Chondrocyte (in vitro differentiated cells): ENCODE data around the gene TMC2. TPM values are rescaled to one million over a fixed set of nuclear protein-coding genes. Genes with fewer than 3 reads are reported as not detected.

ENCODE experiments used
- DNase-seq: peaks from one replicate; pipeline ENCODE4 v3.0.0; 2021; ENCODE audit warnings: mixed read lengths, low spot score
- H3K27ac Mint-ChIP-seq: one replicate; pipeline ENCODE4 v1.8.0; 2021; ENCODE audit warnings: mild to moderate bottlenecking, moderate library complexity, mixed read lengths; ENCODE audit not compliant: unreplicated experiment
- H3K27me3 Mint-ChIP-seq: 2 replicates; pipeline ENCODE4 v1.8.0; 2021; ENCODE audit warnings: low read depth, mixed read lengths
- H3K36me3 Mint-ChIP-seq: 2 replicates; pipeline ENCODE4 v1.8.0; 2021; ENCODE audit warnings: low read depth, mixed read lengths
- H3K4me1 Mint-ChIP-seq: 2 replicates; pipeline ENCODE4 v1.8.0; 2021; ENCODE audit warnings: low read depth, mild to moderate bottlenecking, mixed read lengths
- H3K4me3 Mint-ChIP-seq: one replicate; pipeline ENCODE4 v1.8.0; 2021; ENCODE audit warnings: mild to moderate bottlenecking, moderate library complexity, mixed read lengths; ENCODE audit not compliant: unreplicated experiment
- H3K9me3 Mint-ChIP-seq: 2 replicates; pipeline ENCODE4 v1.8.0; 2021; ENCODE audit warnings: low read depth, mixed read lengths
- total RNA-seq: library from RNA; stranded (reverse); gene quantifications from 3 replicates; pipeline ENCODE4 v1.2.1, GENCODE V29; 2021
- TF ChIP-seq, protein P1 (sequence below): fragments of 200-600 bp; sonication (generic); IDR thresholded peaks from 2 replicates; pipeline ENCODE4 v1.5.0; 2021; ENCODE audit warnings: antibody characterized with exemption, mild to moderate bottlenecking, moderate library complexity

The TMC2 gene
- total RNA-seq, 1 donor from 2014 or later = not detected

DNA sequence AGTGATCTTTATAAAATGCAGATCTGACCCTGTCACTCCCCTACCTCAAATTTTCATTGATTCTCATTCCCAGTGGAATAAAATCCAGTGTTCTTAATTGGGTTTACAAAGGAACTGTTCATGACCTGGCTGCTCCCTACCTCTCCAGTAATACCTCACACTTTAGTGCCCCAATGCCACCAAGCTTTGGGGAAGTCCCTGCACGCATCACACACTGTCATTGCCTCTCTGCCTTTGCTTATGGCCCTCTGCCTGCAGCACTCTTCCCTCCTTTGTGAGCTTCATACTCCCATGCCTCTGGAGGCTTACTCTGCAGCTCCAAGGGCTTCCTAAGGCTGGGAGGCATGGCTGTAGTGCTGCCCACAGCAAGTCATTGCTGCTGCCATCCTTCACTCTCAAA lies 57.4 kb downstream of the TMC2 start:
- Mint-ChIP-seq H3K9me3 (no peaks in the 10 kb centered on the region), H3K36me3 (no peaks in the 10 kb centered on the region), H3K27me3 (peaks cover 19% of the 10 kb centered on the region), H3K4me1 (no peaks in the 10 kb centered on the region), H3K27ac (no peak overlapping the region), H3K4me3 (no peak overlapping the region)
- TF ChIP-seq, protein P1, sequence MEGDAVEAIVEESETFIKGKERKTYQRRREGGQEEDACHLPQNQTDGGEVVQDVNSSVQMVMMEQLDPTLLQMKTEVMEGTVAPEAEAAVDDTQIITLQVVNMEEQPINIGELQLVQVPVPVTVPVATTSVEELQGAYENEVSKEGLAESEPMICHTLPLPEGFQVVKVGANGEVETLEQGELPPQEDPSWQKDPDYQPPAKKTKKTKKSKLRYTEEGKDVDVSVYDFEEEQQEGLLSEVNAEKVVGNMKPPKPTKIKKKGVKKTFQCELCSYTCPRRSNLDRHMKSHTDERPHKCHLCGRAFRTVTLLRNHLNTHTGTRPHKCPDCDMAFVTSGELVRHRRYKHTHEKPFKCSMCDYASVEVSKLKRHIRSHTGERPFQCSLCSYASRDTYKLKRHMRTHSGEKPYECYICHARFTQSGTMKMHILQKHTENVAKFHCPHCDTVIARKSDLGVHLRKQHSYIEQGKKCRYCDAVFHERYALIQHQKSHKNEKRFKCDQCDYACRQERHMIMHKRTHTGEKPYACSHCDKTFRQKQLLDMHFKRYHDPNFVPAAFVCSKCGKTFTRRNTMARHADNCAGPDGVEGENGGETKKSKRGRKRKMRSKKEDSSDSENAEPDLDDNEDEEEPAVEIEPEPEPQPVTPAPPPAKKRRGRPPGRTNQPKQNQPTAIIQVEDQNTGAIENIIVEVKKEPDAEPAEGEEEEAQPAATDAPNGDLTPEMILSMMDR = no peak
- no peak for DNase-seq

DNA sequence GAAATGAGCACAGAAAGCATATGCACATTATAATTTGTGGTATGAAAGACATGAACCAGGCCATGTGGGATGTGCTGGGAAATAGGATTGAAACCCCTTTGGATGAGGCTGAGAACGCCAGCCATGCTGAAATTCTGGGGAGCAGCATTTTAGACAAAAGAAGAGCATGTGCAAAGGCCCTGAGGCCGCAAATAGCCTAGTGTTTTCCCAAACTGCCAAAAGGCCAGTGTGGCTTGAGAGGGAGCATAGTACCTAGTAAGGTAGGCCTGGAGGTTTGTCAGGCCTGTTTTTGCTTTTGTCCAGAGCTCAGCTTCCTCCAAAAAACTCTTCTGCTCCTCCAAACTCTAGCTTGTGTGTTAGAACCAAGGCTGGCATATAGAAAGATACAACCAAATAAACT lies 58.7 kb downstream of the TMC2 start:
- Mint-ChIP-seq H3K9me3 (no peaks in the 10 kb centered on the region), H3K4me1 (peaks cover 4% of the 10 kb centered on the region), H3K27ac (no peak overlapping the region), H3K36me3 (no peaks in the 10 kb centered on the region), H3K27me3 (peaks cover 19% of the 10 kb centered on the region), H3K4me3 (no peak overlapping the region)
- TF ChIP-seq, protein P1 = no peak
- DNase-seq = no peak

DNA sequence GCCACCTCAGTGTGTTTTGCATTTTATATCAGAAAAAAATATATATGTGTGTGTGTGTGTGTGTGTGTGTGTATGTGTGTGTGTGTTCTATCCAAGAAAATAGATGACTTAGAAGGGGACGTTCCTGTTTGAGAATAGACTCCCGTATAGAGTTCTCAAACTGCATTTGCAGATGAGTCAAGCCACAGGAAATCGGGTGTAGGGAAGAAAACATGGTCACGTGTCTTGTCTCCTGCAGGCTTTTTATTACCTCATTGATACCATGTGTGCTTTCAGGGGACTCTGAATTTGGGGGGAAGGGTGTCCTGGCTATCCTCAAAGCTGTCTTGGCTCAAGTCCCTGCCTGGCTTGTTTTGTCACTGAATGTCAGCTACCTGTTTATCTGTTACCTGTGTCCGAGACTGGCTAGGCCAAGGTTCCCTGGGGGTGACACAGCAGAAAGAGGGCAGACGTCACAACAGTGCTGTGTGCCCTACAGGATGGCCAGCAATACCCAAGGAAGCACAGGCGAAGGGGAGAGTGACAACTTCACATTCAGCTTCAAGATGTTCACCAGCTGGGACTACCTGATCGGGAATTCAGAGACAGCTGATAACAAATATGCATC lies 60.4 kb downstream of the TMC2 start:
- Mint-ChIP-seq H3K27me3 (peaks cover 14% of the 10 kb centered on the region), H3K9me3 (no peaks in the 10 kb centered on the region), H3K36me3 (no peaks in the 10 kb centered on the region), H3K27ac (no peak overlapping the region), H3K4me3 (no peak overlapping the region), H3K4me1 (peaks cover 10% of the 10 kb centered on the region)
- no peak for DNase-seq
- TF ChIP-seq, protein P1 = no peak

DNA sequence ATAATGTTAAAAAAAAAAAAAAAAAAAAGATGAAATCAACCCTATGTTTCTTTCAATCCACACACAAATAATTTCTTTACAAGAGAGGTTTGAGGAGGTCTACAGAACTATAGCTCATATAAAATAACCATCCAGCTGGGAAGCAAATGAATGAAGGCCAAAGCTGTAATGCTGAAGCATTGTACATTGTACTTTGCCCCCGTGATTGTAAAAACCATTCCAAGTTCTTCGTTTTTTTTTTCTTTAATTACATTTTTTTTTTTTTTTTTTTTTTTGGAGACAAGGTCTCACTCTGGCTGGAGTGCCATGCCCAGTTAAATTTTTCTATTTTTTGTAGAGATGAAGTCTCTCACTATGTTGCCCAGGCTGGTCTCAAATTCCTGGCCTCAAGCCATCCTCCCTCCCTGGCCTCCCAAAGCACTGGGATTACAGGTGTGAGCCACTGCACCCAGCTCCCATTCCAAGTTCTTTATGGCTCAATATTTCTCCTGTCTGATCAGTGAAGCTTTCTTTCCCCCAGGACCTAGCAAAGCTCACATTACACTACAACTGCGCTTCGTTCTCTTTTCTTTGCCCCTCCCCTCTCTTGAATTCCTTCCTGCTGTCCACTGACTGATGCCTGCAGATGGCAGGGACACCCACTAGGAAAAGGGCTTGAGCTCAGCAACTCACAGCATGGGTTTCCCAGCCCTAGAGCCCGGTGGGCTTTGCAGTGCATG lies 63.1 kb downstream of the TMC2 start:
- DNase-seq = no peak
- Mint-ChIP-seq H3K4me1 (peaks cover 20% of the 10 kb centered on the region), H3K9me3 (no peaks in the 10 kb centered on the region), H3K27me3 (no peaks in the 10 kb centered on the region), H3K27ac (no peak overlapping the region), H3K36me3 (no peaks in the 10 kb centered on the region), H3K4me3 (no peak overlapping the region)
- TF ChIP-seq, protein P1 = no peak

DNA sequence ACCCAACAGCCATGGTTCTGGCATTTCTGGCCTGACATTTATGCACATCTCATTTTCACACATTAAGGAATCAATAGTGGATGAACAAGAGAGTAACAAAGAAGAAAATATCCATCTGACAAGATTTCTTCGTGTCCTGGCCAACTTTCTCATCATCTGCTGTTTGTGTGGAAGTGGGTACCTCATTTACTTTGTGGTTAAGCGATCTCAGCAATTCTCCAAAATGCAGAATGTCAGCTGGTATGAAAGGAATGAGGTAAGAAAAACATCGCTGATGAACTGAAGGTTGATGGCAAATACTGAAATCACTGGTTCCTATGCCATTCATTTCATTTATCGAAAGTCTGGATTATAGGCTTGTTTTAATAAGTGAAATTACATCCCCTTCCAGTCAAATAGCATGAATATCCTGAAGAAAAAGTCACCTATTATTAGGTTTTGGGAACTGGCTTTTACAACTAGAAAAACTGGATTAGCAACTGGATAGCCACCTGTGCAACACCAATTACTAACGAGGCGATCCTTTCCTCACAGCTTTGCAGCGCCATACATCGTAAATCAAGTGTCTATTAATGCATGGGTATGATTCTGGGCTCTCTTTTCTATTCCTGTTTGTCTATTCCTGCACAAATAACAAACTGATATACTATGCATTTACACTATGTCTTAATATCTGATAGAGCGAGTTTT lies 65.8 kb downstream of the TMC2 start:
- Mint-ChIP-seq H3K36me3 (peaks cover 1% of the 10 kb centered on the region), H3K27me3 (no peaks in the 10 kb centered on the region), H3K4me1 (peaks cover 20% of the 10 kb centered on the region), H3K9me3 (peaks cover 18% of the 10 kb centered on the region), H3K27ac (no peak overlapping the region), H3K4me3 (no peak overlapping the region)
- DNase-seq = no peak
- TF ChIP-seq, protein P1 = no peak
